ENCODE data around the gene HEATR5A. TPM values are rescaled to one million over a fixed set of nuclear protein-coding genes. Genes with fewer than 3 reads are reported as not detected.

Gene HEATR5A
- total and polyA plus RNA-seq, 9 of the 15 experiments (the other 6 are each of a cell fraction or from before 2014, with no cell fraction given), result 8.0 to 50.9 (median 23.0) TPM

DNA sequence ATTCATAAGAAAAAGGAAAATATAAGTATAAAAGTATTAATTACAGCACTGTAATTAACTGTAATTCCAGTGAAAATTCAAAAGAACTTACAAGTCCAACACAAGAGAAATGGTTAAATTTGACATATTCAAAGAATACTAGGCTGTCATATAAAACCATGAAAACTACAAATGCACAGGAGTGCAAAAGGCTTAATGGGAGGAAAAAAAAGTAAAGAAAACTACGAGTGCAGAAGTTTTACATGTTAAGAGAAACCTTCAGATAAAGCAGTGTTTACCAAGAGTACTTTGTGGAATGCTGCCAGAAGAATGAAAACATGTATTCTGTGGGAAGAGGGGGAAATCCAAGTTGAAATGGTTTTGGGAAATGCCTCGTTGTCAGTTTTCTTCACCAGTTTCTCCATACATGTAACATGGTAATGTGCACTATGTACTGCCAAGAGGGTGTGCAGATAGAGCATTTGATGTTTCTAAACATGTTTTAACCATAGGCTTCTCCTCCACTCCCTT is 9.1 kb downstream of the HEATR5A start:
- Histone ChIP-seq H3K9me1 (ENCODE audit: control insufficient read depth, insufficient read depth, low read length) (no peaks in the 10 kb centered on the region), H3K4me2 (ENCODE audit: insufficient read depth, low read length) (no peak overlapping the region; the same call in 1 of the 2 replicates), H3K79me2 (ENCODE audit: control insufficient read depth, insufficient read depth, low read length) (peaks cover 26% of the 10 kb centered on the region), H3K9ac (ENCODE audit: insufficient read depth in 1 of 2, low read depth in 2 of 2, low read length in 2 of 2) (no peak overlapping the region), H3K4me1 (replicated peaks in 1 of 2; ENCODE audit: control insufficient read depth in 2 of 2, insufficient read depth in 2 of 2, low read length in 2 of 2) (peaks cover 0 to 2% of the 10 kb centered on the region in 2 experiments; a peak in 2 of 5 replicates), H4K20me1 (replicated peaks; ENCODE audit: control insufficient read depth, insufficient read depth, low read length) (no peaks in the 10 kb centered on the region), H3K4me3 (no peak overlapping the region), H3K27me3 (ENCODE audit: control insufficient read depth in 2 of 2, insufficient read depth in 2 of 2, low read length in 2 of 2) (no peaks in the 10 kb centered on the region), H2AFZ (ENCODE audit: low read depth, low read length) (no peak overlapping the region), H3K9me3 (replicated peaks; ENCODE audit: control insufficient read depth, insufficient read depth, low read depth, low read length) (no peaks in the 10 kb centered on the region), H3K36me3 (ENCODE audit: control insufficient read depth, insufficient read depth, low read length) (no peaks in the 10 kb centered on the region), H3K27ac (ENCODE audit: extremely low read depth, low read depth, low read length) (no peak overlapping the region)
- no peak; the same call in 2 of the 3 replicates for ATAC-seq
- BruUV-seq (replicated peaks), result no TSS peak
- intact Hi-C loops (cut with micrococcal nuclease) (no loop called here), in situ Hi-C loops (cut with MboI) (no loop called here)
- ChIA-PET CTCF (ENCODE audit: low intra/inter-chr PET ratio) (no interaction called here), POLR2A (interaction anchor here (1.6 kb wide), 1 partner anchor 9 kb away, joined by 4 read pairs; the partner anchor contains the start of gene HEATR5A)
- 13% methylated on average over 2 of the region's 2 CpGs for WGBS (ENCODE audit: insufficient coverage, low coverage, missing lambda C conversion rate)
- peak; percentile 42 for FAIRE-seq
- no peak for TF ChIP-seq SRSF9 (IDR thresholded peaks at IDR 0.05; ENCODE audit: borderline replicate concordance, low read depth, low read length)
- TF ChIP-seq, protein P1, sequence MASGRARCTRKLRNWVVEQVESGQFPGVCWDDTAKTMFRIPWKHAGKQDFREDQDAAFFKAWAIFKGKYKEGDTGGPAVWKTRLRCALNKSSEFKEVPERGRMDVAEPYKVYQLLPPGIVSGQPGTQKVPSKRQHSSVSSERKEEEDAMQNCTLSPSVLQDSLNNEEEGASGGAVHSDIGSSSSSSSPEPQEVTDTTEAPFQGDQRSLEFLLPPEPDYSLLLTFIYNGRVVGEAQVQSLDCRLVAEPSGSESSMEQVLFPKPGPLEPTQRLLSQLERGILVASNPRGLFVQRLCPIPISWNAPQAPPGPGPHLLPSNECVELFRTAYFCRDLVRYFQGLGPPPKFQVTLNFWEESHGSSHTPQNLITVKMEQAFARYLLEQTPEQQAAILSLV (tag; IDR thresholded peaks at IDR 0.05), result no peak
- TF ChIP-seq EP300 (IDR thresholded peaks at IDR 0.05; ENCODE audit: low read length), result no peak
- no peak for TF ChIP-seq ADNP (tag; IDR thresholded peaks at IDR 0.05)
- TF ChIP-seq, protein P2, sequence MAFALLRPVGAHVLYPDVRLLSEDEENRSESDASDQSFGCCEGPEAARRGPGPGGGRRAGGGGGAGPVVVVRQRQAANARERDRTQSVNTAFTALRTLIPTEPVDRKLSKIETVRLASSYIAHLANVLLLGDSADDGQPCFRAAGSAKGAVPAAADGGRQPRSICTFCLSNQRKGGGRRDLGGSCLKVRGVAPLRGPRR (CRISPR knock-in tag; IDR thresholded peaks at IDR 0.05), result no peak
- no peak for TF ChIP-seq SETDB1 (IDR thresholded peaks at IDR 0.05; ENCODE audit: low read length)
- TF ChIP-seq HDAC2 (IDR thresholded peaks at IDR 0.05), result no peak
- TF ChIP-seq ZNF143 (CRISPR knock-in tag; IDR thresholded peaks at IDR 0.05), result no peak
- no peak for TF ChIP-seq ZNF589 (CRISPR knock-in tag; IDR thresholded peaks at IDR 0.05; ENCODE audit: low read depth)
- no peak for TF ChIP-seq ZBTB8A (IDR thresholded peaks at IDR 0.05; ENCODE audit: partially characterized antibody)
- TF ChIP-seq RBBP5 (IDR thresholded peaks at IDR 0.05; ENCODE audit: borderline replicate concordance, insufficient read depth, low read length, poor library complexity, severe bottlenecking), result no peak
- TF ChIP-seq, protein P3, sequence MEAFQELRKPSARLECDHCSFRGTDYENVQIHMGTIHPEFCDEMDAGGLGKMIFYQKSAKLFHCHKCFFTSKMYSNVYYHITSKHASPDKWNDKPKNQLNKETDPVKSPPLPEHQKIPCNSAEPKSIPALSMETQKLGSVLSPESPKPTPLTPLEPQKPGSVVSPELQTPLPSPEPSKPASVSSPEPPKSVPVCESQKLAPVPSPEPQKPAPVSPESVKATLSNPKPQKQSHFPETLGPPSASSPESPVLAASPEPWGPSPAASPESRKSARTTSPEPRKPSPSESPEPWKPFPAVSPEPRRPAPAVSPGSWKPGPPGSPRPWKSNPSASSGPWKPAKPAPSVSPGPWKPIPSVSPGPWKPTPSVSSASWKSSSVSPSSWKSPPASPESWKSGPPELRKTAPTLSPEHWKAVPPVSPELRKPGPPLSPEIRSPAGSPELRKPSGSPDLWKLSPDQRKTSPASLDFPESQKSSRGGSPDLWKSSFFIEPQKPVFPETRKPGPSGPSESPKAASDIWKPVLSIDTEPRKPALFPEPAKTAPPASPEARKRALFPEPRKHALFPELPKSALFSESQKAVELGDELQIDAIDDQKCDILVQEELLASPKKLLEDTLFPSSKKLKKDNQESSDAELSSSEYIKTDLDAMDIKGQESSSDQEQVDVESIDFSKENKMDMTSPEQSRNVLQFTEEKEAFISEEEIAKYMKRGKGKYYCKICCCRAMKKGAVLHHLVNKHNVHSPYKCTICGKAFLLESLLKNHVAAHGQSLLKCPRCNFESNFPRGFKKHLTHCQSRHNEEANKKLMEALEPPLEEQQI (IDR thresholded peaks at IDR 0.05), result no peak
- TF ChIP-seq BRD9 (IDR thresholded peaks at IDR 0.05; ENCODE audit: low read depth, partially characterized antibody), result no peak
- no peak for TF ChIP-seq ZNF354B (CRISPR knock-in tag; IDR thresholded peaks at IDR 0.05)
- TF ChIP-seq STAT5B (CRISPR knock-in tag; IDR thresholded peaks at IDR 0.05), result no peak
- TF ChIP-seq EP400 (IDR thresholded peaks at IDR 0.05), result no peak
- TF ChIP-seq L3MBTL2 (IDR thresholded peaks at IDR 0.05), result no peak
- TF ChIP-seq RBM25 (IDR thresholded peaks at IDR 0.05; ENCODE audit: low read depth, low read length, severe bottlenecking), result no peak
- no peak for DNase-seq (ENCODE audit: extremely low read depth in 1 of 4, low spot score in 3 of 4)
